GM21786 (cell line): Measurements from ENCODE around the gene ADAM10.

Experiments used
- ATAC-seq: cut with Tn5 transposase; IDR thresholded peaks from one replicate; pipeline ENCODE4 v1.9.1; 2021; ENCODE audit not compliant: unreplicated experiment

ADAM10 gene

GRCh38 chr15:58760385-58761009 is 11.0 kb upstream of the ADAM10 start:
- no peak for ATAC-seq

- ATAC-seq, result no peak
Measured at GRCh38 chr15:58758141-58758540, 8.6 kb upstream of the ADAM10 start.

GRCh38 chr15:58755956-58756355 is 6.4 kb upstream of the ADAM10 start:
- ATAC-seq, result no peak

- ATAC-seq, result no peak
Measured at GRCh38 chr15:58755350-58755749, 5.8 kb upstream of the ADAM10 start.

- ATAC-seq, result no peak
Measured at GRCh38 chr15:58752716-58753115, 3.2 kb upstream of the ADAM10 start.

- peak; percentile 18 for ATAC-seq
Measured at GRCh38 chr15:58748852-58749531, 515 bp downstream of the ADAM10 start.

- no peak for ATAC-seq
Measured at GRCh38 chr15:58748040-58748851, 1.3 kb downstream of the ADAM10 start.

GRCh38 chr15:58746174-58746573 is 3.3 kb downstream of the ADAM10 start:
- ATAC-seq, result no peak

- no peak for ATAC-seq
Measured at GRCh38 chr15:58742819-58743502, 6.5 kb downstream of the ADAM10 start.

GRCh38 chr15:58742022-58742813 is 7.3 kb downstream of the ADAM10 start:
- ATAC-seq, result no peak

GRCh38 chr15:58741032-58741431 is 8.5 kb downstream of the ADAM10 start:
- no peak for ATAC-seq

- no peak for ATAC-seq
Measured at GRCh38 chr15:58740436-58740835, 9.1 kb downstream of the ADAM10 start.

- no peak for ATAC-seq
Measured at GRCh38 chr15:58738046-58738707, 11.3 kb downstream of the ADAM10 start.

- no peak for ATAC-seq
Measured at GRCh38 chr15:58737298-58737697, 12.2 kb downstream of the ADAM10 start.

GRCh38 chr15:58736018-58736643 is 13.4 kb downstream of the ADAM10 start:
- ATAC-seq, result no peak

- ATAC-seq, result no peak
Measured at GRCh38 chr15:58734859-58735258, 14.6 kb downstream of the ADAM10 start.

- no peak for ATAC-seq
Measured at GRCh38 chr15:58732625-58733363, 16.7 kb downstream of the ADAM10 start.

- ATAC-seq, result no peak
Measured at GRCh38 chr15:58731756-58732535, 17.6 kb downstream of the ADAM10 start.
